Muscle of leg (tissue), 11 donors: ENCODE measurements around the gene SLC16A13. TPM values are rescaled to one million over a fixed set of nuclear protein-coding genes. Genes with fewer than 3 reads are reported as not detected.

Experiments
- DNase-seq: peaks from one replicate; pipeline ENCODE4 v3.0.0; 2013
- H3K27ac ChIP-seq: one replicate; pipeline ENCODE4 v1.5.1; 2013; ENCODE audit warnings: mild to moderate bottlenecking, low read length, control low read depth
- H3K27me3 ChIP-seq: one replicate; pipeline ENCODE4 v1.6.1; 2013; ENCODE audit warnings: low read length; ENCODE audit not compliant: control insufficient read depth, insufficient read depth
- H3K36me3 ChIP-seq: one replicate; pipeline ENCODE4 v1.6.1; 2013; ENCODE audit warnings: low read length; ENCODE audit not compliant: control insufficient read depth, insufficient read depth
- H3K4me1 ChIP-seq: one replicate; pipeline ENCODE4 v1.6.1; 2013; ENCODE audit warnings: low read length; ENCODE audit not compliant: control insufficient read depth, insufficient read depth
- H3K4me3 ChIP-seq: one replicate; pipeline ENCODE4 v1.5.1; 2013; ENCODE audit warnings: low read length, control low read depth
- H3K9me3 ChIP-seq: replicated peaks from 2 replicates; pipeline ENCODE4 v1.6.1; 2013; ENCODE audit warnings: low read depth, low read length; ENCODE audit not compliant: control insufficient read depth
- WGBS: methylation state at CpG from one replicate; pipeline ENCODE4 v1.1.5; 2013; ENCODE audit warnings: missing lambda C conversion rate; ENCODE audit not compliant: insufficient coverage; 5-methylcytosine and 5-hydroxymethylcytosine counted together
- polyA plus RNA-seq, 8 donors: library from polyadenylated mRNA; unstranded; fragments of 120-200 nt; gene quantifications; one replicate each; pipeline versions ENCODE4 v1.2.1 to v1.2.3, GENCODE V29; 2013; ENCODE audit warnings: inconsistent platforms in 1 of 8, low replicate concordance in 1 of 8; ENCODE audit not compliant: insufficient read length in 8 of 8, insufficient read depth in 1 of 8
- total RNA-seq: library from RNA; stranded (reverse); fragments of 120-200 nt; gene quantifications from one replicate; pipeline ENCODE4 v1.2.4, GENCODE V29; 2013

The SLC16A13 gene
- total and polyA plus RNA-seq, 9 donors, result 0.18 to 2.5 (median 1.1) TPM

DNA sequence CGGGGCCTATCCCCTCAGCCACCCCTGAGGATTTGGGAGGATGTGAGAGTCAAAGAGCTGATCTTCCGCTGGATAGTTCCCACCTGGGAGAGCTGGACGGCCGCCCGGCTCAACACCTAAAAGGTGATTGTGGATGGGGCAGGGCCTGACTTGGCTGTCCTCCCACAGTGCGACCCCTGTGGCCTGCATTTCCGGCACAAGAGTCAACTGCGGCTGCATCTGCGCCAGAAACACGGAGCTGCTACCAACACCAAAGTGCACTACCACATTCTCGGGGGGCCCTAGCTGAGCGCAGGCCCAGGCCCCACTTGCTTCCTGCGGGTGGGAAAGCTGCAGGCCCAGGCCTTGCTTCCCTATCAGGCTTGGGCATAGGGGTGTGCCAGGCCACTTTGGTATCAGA, 8.5 kb upstream of the SLC16A13 start:
- no peak for DNase-seq
- Histone ChIP-seq H3K27me3 (peaks cover 25% of the 10 kb centered on the region), H3K9me3 (no peaks in the 10 kb centered on the region), H3K36me3 (no peaks in the 10 kb centered on the region), H3K4me3 (no peak overlapping the region), H3K4me1 (peaks cover 10% of the 10 kb centered on the region), H3K27ac (peak overlapping the region; percentile 23)
- WGBS, result 50% methylated on average over 2 of the region's 13 CpGs

DNA sequence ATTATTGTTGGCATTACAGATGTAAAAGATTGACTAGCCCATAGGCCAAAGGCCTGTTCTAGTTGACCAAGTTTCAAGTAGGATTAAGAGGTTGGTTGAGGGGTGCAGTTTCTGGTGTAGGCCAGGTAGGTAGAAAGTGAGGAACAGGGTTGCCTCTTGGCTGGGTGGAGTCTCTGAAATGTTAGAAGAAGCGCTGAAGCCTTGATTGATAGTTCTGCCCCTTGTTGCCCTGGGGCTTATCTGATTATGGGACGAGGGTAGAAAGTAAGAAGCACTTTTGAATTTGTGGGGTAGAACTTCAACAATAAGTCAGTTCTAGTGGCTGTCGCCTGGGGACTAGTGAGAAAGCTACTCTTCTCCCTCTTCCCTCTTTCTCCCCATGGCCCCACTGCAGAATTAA, 6.7 kb upstream of the SLC16A13 start:
- Histone ChIP-seq H3K27ac (peak overlapping the region; percentile 89), H3K4me1 (peaks cover 2% of the 10 kb centered on the region), H3K36me3 (no peaks in the 10 kb centered on the region), H3K9me3 (no peaks in the 10 kb centered on the region), H3K4me3 (no peak overlapping the region), H3K27me3 (peaks cover 8% of the 10 kb centered on the region)
- no peak for DNase-seq
- 100% methylated on average over 1 of the region's 3 CpGs for WGBS

DNA sequence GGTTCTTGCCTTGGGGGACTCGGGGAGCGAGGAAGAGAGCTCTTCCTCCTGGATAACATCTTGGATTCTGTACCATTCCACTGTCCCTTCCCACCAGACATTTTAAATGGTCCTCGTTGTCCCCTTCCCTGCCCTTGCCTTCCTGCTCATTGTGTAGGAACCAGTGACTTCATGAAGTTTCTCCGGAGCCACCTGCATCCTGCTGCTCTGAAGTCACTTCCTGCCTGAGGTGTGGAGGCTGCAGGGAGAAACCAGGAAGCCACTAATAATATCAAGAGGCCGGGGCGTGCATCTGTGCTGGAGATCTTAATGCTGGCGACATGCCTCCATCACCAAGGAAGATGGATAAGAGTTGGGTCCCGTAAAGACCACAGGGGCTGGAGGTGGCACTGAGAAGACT, 6.2 kb upstream of the SLC16A13 start:
- Histone ChIP-seq H3K27ac (peak overlapping the region; percentile 89), H3K4me1 (peaks cover 2% of the 10 kb centered on the region), H3K36me3 (no peaks in the 10 kb centered on the region), H3K27me3 (peaks cover 3% of the 10 kb centered on the region), H3K9me3 (no peaks in the 10 kb centered on the region), H3K4me3 (no peak overlapping the region)
- WGBS, result 63% methylated on average over 5 of the region's 8 CpGs
- DNase-seq, result peak; percentile 64

DNA sequence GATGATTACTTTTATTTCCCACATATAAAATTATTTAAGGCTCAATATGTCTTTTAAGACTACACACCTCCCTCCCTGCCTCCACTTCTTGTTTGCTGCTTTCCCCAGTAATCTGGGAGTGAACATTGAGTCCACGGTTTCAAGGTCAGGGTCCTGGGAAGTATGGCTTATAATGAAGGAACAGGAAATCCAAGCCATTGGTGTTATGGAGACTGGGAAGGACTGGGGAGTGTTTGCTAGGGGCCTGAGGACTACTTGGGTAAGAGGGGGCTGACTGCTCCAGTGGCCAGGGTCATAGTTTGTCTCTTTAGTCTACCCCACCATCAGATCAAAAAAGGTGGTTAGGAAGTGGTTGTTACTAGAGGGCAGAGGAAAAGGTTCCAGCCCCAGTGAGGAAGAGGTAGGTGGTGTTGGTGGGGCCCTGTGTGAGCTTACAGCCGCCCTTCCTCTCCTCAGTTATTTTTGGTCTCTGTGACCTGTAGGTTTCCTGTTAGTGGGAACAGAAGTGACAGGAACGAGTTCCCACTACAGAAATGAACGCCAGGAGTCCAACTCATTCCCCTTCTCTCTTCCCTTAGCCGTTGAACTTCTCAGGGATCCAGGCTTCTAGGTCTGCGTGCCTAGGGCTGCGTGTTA, 742 bp upstream of the SLC16A13 start:
- peak overlapping the region; percentile 65 for H3K4me3 ChIP-seq
- H3K36me3 ChIP-seq, result no peaks in the 10 kb centered on the region
- 0% methylated on average over 5 of the region's 7 CpGs for WGBS
- no peaks in the 10 kb centered on the region for H3K9me3 ChIP-seq
- H3K27ac ChIP-seq, result peak overlapping the region; percentile 85
- H3K4me1 ChIP-seq, result peaks cover 17% of the 10 kb centered on the region
- H3K27me3 ChIP-seq, result peaks cover 20% of the 10 kb centered on the region
- no peak for DNase-seq

- no peak for DNase-seq
- no peak overlapping the region for H3K27ac ChIP-seq
- no peaks in the 10 kb centered on the region for H3K9me3 ChIP-seq
- peaks cover 28% of the 10 kb centered on the region for H3K4me1 ChIP-seq
- H3K4me3 ChIP-seq, result no peak overlapping the region
- no peaks in the 10 kb centered on the region for H3K36me3 ChIP-seq
- WGBS, result 65% methylated on average over 19 of the region's 19 CpGs
- H3K27me3 ChIP-seq, result peaks cover 44% of the 10 kb centered on the region
Measured at GRCh38 chr17:7038025-7038862, 2.4 kb downstream of the SLC16A13 start.

- peaks cover 38% of the 10 kb centered on the region for H3K4me1 ChIP-seq
- DNase-seq, result no peak
- no peaks in the 10 kb centered on the region for H3K36me3 ChIP-seq
- H3K4me3 ChIP-seq, result no peak overlapping the region
- H3K27ac ChIP-seq, result no peak overlapping the region
- peaks cover 60% of the 10 kb centered on the region for H3K27me3 ChIP-seq
- WGBS, result 93% methylated on average over 3 of the region's 5 CpGs
- no peaks in the 10 kb centered on the region for H3K9me3 ChIP-seq
Measured at GRCh38 chr17:7039832-7040231, 4.0 kb downstream of the SLC16A13 start.

GRCh38 chr17:7041607-7042500, 6.0 kb downstream of the SLC16A13 start:
- H3K4me3 ChIP-seq, result no peak overlapping the region
- peaks cover 21% of the 10 kb centered on the region for H3K4me1 ChIP-seq
- DNase-seq, result no peak
- H3K27me3 ChIP-seq, result peaks cover 58% of the 10 kb centered on the region
- 19% methylated on average over 41 of the region's 43 CpGs for WGBS
- H3K36me3 ChIP-seq, result no peaks in the 10 kb centered on the region
- H3K27ac ChIP-seq, result no peak overlapping the region
- no peaks in the 10 kb centered on the region for H3K9me3 ChIP-seq

DNA sequence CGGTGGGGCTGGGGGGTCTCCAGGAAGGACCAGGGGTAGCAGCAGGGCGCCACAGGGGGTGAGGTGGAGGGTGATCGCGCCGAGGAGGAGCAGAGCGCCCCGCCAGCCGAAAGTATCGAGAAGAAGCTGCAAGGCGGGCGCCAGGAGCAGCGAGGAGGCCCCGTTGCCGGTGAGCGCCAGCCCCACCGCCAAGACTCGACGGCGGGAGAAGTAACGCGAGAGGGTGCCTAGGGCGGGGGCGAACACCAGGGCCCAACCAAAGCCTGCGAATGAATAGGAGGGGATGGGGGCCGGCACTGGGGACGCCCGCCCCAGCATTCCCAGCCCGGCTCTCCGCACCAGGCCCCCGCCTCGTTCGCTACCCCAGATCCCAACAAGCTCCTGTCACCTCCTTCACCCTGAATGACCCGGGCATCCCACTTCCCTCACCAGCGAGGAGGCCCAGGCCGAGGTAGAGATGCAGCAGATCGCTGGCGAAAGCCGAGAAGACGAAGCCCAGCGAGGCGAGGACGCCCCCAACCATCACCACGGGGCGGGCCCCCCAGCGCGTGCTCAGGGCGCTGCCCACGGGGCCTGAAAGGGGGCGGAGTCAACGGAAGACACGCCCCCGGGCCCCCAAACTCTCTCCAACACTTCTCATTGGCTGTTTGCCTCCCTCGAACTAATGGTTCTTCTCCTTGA, 6.8 kb downstream of the SLC16A13 start:
- peaks cover 21% of the 10 kb centered on the region for H3K4me1 ChIP-seq
- no peaks in the 10 kb centered on the region for H3K36me3 ChIP-seq
- peaks cover 65% of the 10 kb centered on the region for H3K27me3 ChIP-seq
- WGBS, result 2% methylated on average over 49 of the region's 53 CpGs
- no peak for DNase-seq
- H3K4me3 ChIP-seq, result peak overlapping the region; percentile 30
- H3K9me3 ChIP-seq, result no peaks in the 10 kb centered on the region
- H3K27ac ChIP-seq, result no peak overlapping the region

DNA sequence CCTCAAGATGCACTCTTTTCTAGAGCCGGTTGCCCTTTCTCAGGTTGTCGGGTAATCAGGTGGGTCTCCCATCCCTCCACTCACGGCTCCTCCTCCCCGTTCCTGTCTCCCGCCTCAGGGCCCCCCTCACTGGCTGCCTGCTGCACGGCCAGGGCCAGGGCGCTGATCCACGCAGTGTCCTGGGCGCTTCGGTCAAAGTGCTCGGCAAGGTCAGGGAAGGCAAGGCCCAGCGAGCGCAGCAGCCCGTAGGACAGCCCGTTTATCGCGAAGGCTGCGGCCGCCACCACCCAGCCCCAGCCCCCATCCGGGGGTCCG, 7.3 kb downstream of the SLC16A13 start:
- H3K27ac ChIP-seq, result no peak overlapping the region
- WGBS, result 1% methylated on average over 21 of the region's 21 CpGs
- no peak for DNase-seq

More for the DNA sequence above, 7.3 kb downstream of the SLC16A13 start:
- peaks cover 69% of the 10 kb centered on the region for H3K27me3 ChIP-seq
- peaks cover 21% of the 10 kb centered on the region for H3K4me1 ChIP-seq
- no peaks in the 10 kb centered on the region for H3K9me3 ChIP-seq
- no peaks in the 10 kb centered on the region for H3K36me3 ChIP-seq
- H3K4me3 ChIP-seq, result peak overlapping the region; percentile 30
